CD4-positive, alpha-beta T cell treated with Interleukin-15 for 1 hour (primary cell): ENCODE results near the gene ARRDC3.

Source experiments
- DNase-seq: peaks from one replicate; pipeline ENCODE4 v3.0.0-alpha.2; 2020

ARRDC3 gene

DNA sequence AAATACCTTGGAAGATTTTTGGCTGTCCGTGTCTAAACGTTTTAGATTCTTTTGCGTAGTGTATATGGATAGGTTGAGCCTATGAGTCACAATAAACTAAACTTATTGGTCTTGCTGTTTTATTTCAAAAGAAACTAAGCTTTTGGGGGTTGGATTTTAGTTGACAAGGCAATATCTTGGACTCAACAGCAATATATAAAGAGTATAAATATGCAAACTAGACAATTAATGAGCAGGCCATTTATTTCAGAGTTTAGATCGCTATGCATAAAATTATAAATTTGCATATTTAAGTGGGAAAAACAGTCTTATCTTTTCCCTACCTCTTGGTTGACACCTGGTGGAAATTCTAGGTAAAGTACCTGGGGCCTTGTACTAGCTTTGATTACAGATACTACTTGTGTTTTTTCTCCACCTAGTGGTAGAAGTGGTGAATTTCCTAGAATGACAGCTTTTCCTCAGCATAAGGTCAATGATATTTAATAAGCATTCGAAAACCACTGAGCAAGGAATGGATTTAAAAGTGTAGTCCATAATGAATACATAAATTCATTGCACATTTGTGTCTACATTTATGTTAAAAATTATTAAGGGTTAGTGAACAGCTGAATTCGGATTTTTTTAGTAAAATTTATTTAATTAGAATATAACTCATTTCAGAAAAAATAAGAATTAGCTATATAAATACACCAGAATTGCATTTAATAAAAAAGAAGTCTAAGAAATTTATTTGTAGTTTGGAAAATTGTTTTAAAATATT lies 1.7 kb upstream of the ARRDC3 start:
- peak; percentile 31 for DNase-seq

DNA sequence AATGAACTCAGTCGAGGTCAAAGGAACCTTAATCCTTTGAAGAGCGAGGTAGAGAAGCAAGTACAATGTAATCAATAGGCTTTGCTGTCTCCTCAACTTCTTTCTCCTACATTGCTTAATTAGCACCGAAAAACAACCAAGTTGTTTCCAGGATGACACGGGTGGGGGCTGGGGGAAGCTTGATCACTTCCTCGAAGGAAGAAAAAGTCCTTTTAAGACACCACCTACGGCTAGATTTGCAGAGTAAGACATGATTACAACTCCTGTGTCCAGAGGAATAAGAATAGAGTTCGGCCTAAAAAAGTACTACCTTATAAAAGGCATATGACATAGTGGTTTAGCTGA lies 811 bp upstream of the ARRDC3 start:
- no peak for DNase-seq

DNA sequence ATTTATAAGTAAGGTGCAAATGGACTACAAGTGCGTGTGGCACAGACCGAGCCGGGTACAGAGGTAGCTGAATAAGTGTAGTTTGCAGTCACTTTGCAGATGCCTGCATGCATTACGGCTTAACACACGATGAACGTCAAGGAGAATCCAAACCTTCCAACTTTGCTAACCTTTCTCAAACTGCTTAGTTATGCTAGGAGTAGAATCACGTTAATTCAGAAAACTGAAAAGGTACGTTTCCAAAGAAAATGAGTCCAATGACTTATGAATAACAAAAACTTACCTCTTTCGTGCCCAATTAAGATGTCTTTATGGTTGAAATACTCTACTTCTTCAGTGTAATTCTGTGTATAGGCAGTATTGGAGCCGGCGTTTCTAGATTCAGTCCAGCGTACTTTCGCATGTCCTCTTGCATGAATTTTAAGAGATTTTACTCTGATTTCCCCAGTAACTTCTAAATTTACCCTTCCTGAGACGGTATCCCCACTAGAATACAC lies 539 bp downstream of the ARRDC3 start:
- DNase-seq: peak; percentile 25

DNA sequence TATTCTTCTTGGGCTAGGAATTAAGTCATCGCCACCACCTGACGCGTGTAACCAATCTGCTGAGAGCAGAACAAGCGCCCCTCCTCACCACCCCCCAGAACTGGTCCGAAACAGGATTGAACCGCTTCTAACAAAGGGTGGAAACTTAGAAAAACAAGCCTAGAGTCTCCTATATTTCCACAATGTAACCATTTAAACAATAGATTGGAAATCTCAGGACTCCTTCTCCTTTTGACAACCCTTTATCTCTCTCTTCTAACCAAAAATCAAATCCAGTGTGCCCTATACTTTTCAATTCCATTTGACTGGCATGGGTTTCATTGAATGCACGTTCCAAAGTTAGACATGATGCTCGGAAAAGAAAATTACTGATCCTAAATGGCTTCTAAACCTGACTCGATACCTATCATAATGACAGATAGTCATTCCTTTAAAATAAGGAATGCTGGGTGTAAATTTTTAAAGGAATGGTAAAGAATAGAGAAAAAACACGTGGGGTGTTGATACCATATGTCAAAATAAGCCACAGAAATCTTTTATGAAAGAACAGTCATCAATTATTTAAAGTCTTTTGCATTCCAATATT lies 1.2 kb downstream of the ARRDC3 start:
- DNase-seq: peak; percentile 88

DNA sequence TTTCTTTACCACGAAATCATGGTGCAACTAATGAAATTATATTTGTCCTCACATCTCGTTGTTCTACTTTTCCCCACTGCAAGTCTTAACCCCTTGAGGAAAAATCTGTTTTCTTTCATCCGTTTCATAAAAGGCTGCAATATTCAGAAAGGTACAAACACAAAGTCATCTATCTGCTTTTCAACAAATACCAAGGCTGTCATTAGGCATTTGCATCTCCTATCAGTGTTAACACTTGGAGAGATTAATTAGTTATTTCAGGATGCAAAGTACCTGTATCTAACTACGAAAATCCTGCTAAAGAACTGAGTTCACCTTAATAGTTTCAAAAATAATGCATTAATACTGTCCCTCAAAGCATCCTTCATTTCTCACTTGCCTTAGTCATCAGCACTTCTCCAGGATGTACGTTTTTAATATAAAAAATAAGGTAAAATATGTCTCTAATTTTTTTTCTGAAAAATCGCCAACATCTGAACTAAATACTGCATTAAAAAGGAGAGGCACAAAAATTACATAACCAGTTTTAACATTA lies 1.8 kb downstream of the ARRDC3 start:
- no peak for DNase-seq

DNA sequence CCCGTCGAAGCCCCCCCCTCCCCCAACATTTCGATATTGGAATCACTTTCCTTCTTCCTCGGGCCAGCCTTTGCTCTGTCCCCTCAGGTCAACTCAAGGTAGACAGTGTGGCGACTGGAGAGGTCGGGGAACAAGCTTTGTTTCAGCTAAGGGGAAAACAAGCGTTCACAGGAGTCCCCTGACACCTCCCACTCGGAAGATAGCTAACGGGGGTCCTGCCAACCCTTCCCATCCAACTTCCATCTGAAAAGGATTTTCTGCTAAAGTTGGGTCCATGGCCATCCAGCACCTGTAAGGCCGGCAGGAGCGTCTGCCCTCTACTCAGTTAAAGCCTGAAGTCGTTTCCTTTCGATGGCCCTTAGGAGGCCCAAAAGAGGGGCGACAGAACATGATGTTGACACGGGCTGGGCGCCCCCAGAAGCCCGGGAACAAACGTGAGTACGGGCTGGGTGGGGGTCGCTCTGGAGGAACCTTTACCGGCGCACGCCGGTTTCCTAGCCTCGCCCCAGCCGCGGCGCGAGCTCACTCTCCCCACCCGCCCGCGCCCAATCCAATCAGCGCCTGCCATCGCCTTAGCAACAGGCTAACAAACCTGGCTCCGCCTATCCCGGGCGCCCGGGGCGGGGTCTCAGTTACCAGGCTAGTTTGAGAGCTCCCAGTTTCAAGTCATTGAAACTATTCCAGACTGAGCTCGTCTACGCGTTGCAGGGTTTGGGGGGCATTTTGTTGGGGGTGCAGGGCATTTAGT lies 2.5 kb downstream of the ARRDC3 start:
- DNase-seq: peak; percentile 97

DNA sequence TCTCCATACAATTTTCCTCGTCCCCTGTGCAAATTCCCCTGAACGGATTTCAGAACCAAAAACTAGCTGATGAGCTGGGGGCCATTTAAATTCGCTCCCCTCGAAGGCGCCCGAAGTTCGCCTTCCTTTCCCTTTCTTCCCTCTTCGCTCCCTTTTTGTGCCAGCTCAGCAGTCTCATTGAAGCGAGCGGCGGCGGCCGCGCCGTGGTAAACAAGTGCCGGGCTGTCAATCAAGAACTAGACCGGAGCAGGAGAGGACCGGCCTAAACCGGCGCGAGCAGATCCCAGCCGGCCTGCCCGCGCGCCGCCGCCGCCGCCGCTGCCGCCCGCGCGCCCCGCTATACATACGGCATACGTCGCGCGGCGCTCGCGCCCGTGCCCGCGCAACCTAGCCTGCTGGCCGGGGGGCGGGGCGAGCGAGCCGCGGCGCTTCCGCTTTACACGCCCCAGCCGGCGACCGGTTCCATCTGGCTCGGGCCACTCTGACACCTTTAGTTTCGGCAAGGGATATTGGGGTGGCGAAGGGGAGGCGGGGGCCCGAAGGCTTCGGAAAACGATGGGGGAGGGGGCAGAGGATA lies 3.1 kb downstream of the ARRDC3 start:
- peak; percentile 96 for DNase-seq

DNA sequence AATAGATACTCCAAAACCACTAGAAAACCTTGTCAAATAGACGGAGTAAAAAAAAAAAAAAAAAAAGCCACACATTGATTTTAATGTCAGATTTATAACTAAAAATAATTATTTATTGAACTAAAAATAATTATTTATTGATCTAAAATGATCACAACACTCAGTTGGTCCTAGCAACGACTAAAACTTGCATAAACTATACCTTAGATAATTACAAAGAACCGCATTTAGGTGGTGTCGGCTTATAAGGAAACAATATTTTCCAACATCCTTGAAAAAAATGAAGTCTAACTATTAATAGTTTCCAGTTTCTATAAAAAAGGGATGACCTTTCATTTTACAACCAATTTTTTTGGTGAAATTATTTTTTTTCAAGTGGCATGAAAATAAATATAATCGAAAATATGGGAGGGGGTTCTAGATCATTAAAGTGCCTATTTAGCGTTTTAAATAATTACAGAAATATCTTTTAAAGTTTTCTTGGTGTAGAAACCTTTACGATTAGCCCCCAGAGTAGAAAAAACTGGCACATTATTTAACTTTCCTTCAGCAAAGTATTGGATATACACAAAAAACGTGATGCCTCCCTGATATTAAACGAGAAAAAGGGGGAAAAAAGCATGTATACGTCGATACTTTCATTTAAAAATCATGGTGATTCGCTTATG lies 3.7 kb downstream of the ARRDC3 start:
- DNase-seq: no peak

DNA sequence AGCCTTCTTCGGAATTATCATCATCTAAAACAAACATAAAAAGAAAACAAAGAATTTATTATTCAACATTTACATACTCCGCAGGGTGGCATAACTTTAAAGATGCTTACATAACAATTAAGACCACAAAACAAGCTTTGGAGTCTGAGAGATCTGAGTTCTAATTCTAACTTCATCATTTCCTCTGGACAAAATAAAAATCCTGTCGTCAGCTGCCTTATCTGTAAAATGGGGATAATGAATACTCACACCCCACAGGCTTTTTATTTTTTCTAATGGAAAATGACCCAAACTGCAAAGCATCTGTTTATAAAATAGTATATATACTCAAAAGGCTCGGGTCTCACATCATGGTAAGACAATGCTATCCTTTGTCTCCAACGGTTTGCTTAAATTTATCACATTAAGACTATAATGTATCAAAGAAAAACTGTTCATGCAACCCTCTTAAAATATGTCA lies 4.3 kb downstream of the ARRDC3 start:
- no peak for DNase-seq

DNA sequence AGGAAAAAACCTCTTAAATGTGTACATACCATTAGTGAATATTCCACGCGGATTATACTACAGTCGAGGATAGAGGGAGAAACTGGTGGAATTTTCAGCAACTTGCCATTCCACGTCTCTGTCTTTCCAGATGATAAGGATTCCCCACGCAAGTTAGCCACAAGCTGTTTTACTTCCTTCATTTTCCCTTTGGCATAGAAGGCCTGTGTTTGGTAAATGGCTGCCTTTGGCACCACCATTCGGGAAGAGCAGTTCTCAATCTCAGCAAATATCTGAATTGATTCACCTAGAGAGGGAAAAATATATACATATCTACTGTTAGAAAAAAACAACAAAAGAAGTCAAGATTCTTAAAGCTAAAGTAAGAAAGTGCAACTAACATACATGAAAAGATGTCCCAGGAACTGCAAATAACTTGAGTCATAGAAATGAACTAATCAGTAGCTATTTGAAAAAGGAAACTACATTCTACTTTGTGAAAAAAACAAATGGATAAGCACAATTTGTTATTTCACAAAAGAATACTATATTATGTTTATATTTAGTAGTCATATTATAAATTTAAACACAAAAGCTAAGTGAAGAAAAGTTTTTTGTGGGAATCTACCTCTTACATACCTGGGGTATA lies 8.1 kb downstream of the ARRDC3 start:
- DNase-seq: no peak

DNA sequence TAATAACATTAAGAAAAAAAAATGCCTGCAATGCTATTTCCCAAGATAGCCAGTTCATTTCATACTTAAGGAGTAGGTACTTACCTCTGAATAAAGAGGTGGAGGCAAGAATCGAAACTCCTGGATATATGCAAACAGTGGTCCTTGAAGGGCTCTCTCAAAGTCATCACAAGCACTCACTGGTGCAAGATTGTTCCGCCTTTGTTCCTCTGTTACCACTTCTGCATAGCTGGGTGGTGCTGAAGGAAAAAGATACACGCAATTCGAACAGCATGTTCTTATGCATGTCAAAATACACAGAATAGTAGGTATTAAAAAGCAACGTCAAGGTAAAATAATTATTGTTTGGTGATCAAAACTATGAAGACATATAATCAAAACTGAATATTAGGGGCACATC lies 9.5 kb downstream of the ARRDC3 start:
- no peak for DNase-seq

DNA sequence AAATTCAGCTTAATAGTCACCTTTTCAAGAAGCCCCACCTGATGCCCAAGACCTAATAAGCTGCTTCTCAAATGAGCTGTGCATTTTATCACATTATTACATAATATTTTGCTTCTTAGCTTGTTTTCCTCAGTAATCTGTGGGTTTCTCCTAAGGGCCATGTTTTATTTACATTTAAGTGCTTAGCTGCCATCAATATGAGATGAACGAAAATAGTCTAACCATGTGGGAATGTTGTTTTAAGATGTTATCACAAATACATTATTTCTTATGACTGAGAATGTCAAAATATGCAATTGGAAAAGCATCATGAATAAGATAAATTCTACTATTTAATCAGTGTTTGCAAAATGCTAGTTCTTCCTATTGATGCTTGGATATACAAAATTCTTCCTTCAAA lies 10.1 kb downstream of the ARRDC3 start:
- no peak for DNase-seq

DNA sequence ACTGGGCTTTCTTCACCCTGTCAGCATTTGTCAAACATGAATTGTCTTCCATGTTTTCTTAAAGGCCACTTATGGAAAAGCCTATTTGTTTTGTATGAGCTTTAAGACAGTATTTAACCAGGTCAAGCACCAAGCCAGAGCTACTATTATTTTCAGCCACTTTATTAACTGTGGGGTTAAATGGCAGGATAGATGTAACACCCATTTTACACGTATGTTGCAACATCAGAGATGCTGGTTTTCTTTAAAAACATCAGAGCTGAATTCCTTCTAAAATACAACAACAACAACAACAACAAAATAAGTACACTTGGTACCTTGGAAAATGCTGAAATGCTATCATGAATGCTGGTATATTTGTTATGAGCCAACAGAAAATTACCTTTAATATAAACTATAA lies 13.6 kb downstream of the ARRDC3 start:
- no peak for DNase-seq

DNA sequence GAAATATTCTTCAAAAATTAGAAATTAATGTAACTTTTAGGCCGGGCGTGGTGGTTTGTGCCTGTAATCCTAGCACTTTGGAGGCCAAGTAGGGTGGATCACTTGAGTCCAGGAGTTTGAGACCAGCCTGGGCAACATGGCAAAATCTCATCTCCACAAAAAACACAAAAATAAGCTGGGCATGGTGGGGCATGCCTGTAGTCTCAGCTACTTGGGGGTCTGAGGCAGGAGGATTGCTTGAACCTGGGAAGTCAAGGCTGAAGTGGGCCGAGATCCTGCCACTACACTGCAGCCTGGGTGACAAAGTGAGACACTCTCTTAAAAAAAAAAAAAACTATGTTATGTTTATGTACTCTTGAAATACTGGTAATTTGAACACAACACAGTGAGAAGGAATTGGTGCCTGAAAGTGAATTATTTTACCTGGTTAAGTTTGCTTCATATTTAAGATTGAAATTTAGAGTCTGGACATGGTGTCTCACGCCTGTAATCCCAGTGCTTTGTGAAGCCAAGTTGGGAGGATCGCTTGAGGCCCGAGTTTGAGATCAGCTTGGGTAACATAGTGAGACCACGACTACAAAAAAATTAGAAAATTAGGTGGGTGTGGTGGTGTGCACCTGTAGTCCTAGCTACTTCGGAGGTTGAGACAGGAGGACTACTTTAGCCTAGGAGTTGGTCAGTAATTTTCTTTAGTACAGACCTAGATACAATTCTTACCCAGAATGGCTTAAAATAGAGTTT lies 15.0 kb downstream of the ARRDC3 start:
- DNase-seq: no peak

DNA sequence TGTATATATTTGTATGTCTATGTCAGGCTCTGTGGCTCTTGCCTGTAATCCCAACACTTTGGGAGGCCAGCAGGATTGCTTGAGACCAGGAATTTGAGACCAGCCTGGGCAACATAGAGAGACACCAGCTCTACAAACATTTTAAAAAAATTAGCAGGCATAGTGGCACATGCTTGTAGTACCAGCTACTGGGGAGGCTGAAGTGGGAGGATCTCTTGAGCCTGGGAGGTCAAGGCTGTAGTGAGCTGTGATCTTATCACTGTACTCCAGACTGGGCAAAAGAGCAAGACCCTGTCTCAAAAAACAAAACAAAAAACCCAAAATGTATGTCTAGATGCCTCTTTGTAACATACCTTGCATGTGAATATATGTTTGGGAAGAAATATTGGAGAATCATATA lies 15.8 kb downstream of the ARRDC3 start:
- no peak for DNase-seq

DNA sequence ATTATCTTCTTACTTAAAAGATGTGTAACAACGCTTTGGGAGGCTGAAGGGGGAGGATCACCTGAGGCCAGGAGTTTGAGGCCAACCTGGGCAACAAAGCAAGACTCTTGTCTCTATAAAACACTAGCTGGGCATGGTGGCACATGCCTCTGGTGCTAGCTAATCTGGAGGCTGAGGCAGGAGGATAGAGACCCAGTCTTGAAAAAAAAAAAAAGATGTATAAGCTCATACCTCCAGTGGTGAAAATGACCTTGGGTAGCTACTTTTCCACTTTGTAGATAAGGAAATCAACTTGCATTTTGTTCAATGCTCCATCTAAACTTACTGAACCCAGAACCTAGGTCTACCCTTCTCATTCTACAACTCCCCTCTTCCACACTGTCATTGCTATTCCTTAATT lies 16.6 kb downstream of the ARRDC3 start:
- DNase-seq: no peak

DNA sequence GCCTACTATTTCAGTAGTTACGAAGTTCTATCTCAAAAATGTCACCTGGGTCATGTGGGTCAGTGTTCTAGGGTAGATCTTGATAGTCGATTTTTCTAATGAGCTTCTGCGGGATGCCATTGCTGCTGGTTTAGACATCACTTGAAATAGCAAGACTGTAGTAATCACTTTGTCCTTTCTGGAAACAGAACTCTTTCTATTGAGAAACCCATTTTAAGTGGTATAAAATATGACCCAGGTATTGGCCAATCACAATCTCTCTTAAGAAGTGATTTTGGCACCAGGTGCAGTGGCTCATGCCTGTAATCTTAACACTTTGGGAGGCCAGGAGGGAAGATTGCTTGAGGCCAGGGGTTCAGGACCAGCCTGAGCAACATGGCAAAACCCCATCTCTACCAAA lies 17.6 kb downstream of the ARRDC3 start:
- no peak for DNase-seq

DNA sequence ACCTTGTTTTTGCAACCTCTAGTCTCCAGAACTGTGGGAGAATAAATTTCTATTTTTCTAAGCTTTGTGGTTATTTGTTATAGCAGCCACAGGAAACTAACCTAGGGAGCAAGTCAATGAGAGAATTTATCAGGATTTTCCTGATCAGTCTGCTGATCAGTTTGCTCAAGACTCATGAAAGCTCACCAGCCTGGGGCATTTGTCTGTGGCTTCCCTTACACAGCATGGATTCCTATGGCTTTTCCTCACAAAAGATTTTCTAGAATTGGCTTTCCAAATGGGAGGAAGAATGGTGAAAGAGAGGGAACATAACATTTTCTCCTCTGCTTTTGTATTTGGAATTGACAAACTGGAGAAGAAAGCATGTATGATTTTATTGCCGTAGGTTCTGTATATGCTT lies 20.2 kb downstream of the ARRDC3 start:
- no peak for DNase-seq

DNA sequence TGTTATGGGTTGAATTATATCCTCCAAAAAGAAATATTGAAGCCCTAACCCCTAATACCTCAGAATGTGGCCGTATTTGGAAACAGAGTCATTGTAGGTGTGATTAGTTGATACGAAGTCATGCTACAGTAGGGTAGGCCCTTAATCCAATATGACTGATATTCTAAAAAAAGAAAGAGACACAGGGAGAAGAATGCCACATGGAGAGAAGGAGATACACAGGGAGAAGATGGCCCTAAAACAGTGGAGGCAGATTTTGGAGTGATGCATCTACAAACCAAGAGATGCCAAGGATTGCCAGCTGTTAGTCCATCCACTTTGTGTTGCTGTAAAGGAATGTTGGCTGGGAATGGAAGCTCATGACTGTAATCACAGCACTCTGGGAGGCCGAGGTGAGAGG lies 21.3 kb downstream of the ARRDC3 start:
- no peak for DNase-seq

DNA sequence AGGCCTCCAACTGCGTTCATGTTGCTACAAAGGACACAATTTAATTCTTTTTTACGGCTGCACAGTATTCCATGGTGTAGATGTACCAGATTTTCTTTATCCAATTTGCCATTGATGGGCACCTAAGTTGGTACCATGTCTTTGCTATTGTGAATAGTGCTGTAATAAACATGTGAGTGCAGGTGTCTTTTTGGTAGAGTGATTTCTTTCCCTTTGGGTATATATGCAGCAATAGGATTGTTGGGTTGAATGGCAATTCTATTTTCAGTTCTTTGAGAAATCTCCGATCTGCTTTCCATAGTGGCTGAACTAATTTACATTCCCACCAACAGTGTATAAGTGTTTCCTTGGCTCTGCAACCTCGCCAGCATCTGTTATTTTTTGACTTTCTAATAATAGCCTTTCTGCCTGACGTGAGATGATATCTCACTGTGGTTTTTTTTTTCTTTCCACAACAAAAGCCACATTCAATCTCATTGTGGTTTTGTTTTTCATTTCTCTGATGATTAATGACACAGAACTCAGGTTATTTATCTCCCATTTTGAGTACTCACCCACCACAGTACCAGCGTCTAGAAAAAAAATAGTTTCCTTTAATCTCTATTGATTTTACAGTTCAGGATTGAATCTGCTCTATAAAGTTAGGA lies 21.9 kb downstream of the ARRDC3 start:
- no peak for DNase-seq

DNA sequence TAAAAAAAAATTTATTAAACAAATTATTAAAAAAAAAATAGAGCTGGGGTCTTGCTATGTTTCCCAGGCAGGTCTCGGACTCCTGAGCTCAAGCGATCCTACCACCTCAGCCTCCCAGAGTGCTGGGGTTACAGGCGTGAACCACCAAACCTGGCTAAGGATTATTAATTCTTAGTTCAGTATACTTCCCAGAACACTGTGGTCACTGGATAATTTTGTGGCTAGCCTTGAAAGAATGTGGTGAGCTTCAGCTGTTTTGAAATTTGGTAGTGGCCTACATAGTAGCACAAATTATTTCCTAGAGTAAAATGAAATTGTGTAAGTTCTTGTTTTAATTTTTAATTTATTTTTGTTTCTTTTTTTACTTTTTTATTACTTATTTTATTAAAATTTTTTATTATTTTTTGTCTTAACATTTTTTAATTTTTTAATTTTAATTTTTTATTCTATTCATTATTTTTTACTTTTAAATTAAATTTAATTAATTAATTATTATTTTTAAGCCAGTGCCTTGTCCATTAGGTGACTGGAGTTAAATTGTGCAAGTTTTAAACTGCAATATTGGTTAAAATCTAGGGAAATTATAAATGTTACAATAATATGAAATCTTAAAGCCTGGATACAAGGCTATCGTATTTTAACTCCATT lies 23.0 kb downstream of the ARRDC3 start:
- no peak for DNase-seq
